ENCODE data around the gene CHCHD1. TPM values are rescaled to one million over a fixed set of nuclear protein-coding genes. Genes with fewer than 3 reads are reported as not detected.

The CHCHD1 gene
- total and polyA plus RNA-seq, 2 experiments from 2014 or later, result 40.6 to 187 TPM

GRCh38 chr10:73814276-73814895, 32.5 kb downstream of the CHCHD1 start:
- Histone ChIP-seq H3K4me2 (no peak overlapping the region), H4K20me1 (replicated peaks; ENCODE audit: insufficient read depth) (peaks cover 12% of the 10 kb centered on the region), H3K9me2 (ENCODE audit: insufficient read depth) (no peaks in the 10 kb centered on the region), H2AFZ (no peak overlapping the region), H3K27ac (ENCODE audit: low read depth) (no peak overlapping the region), H3K4me1 (ENCODE audit: insufficient read depth) (peaks cover 7% of the 10 kb centered on the region), H3K27me3 (ENCODE audit: insufficient read depth) (no peaks in the 10 kb centered on the region), H3K4me3 (no peak overlapping the region), H3F3A (replicated peaks; ENCODE audit: low read depth) (0 out of 2 replicates have a peak, but pooled peaks cover 13% of the 10 kb centered on the region), H3K36me3 (ENCODE audit: insufficient read depth) (no peaks in the 10 kb centered on the region; the same call in 1 of the 2 replicates), H3K79me2 (replicated peaks; ENCODE audit: insufficient read depth) (no peaks in the 10 kb centered on the region)
- peaks cover 22% of the 10 kb centered on the region for H3K36me3 Mint-ChIP-seq (ENCODE audit: low read depth)
- DNase-seq (ENCODE audit: low spot score), result no peak
- no peak overlapping the region for H3K27ac Mint-ChIP-seq
- peaks cover 16% of the 10 kb centered on the region for H3K27me3 Mint-ChIP-seq (ENCODE audit: insufficient read depth, low read depth, poor library complexity)
- TF ChIP-seq ZNF114 (CRISPR knock-in tag; IDR thresholded peaks at IDR 0.05), result no peak
- no peak for TF ChIP-seq CREB1 (CRISPR knock-in tag; IDR thresholded peaks at IDR 0.05; ENCODE audit: low read depth)
- TF ChIP-seq ZNF462 (CRISPR knock-in tag; IDR thresholded peaks at IDR 0.05), result no peak
- TF ChIP-seq ZNF331 (CRISPR knock-in tag; IDR thresholded peaks at IDR 0.05; ENCODE audit: low read depth), result no peak
- TF ChIP-seq EZH2 (IDR thresholded peaks at IDR 0.05; ENCODE audit: low read depth, unreplicated experiment), result no peak
- no peak for TF ChIP-seq REST (IDR thresholded peaks at IDR 0.05; ENCODE audit: unreplicated experiment)
- no peak for ATAC-seq
- peaks cover 17% of the 10 kb centered on the region for H3K4me1 Mint-ChIP-seq
- H3K9me3 Mint-ChIP-seq, result no peaks in the 10 kb centered on the region
- H3K4me3 Mint-ChIP-seq, result no peak overlapping the region
